ENCODE measurements around the gene SLC43A3.
A peak's percentile ranks its signal among the peaks of the same experiment; 100 is the strongest.

The SLC43A3 gene

GRCh38 chr11:57426929-57427726 is at the start of gene SLC43A3:
Gene SLC43A3, minus strand, starts transcription at chr11:57427121. Its CDS starts 949 bp downstream, at chr11:57426172.
- peak; percentile 41 for DNase-seq (ENCODE audit: low spot score)

DNA sequence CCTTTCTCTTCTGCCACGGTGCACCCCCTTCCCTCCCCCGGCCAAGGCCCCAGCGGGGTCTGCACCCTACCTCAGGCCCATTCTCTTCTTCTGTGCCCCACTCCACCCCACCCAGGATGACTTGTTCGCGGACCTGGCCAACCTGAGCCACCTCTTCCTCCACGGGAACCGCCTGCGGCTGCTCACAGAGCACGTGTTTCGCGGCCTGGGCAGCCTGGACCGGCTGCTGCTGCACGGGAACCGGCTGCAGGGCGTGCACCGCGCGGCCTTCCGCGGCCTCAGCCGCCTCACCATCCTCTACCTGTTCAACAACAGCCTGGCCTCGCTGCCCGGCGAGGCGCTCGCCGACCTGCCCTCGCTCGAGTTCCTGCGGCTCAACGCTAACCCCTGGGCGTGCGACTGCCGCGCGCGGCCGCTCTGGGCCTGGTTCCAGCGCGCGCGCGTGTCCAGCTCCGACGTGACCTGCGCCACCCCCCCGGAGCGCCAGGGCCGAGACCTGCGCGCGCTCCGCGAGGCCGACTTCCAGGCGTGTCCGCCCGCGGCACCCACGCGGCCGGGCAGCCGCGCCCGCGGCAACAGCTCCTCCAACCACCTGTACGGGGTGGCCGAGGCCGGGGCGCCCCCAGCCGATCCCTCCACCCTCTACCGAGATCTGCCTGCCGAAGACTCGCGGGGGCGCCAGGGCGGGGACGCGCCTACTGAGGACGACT is 49.3 kb upstream of the SLC43A3 start:
- no peak for DNase-seq (ENCODE audit: low spot score)

GRCh38 chr11:57475671-57476046 is 48.7 kb upstream of the SLC43A3 start:
- DNase-seq (ENCODE audit: low spot score), result no peak

GRCh38 chr11:57475191-57475590 is 48.3 kb upstream of the SLC43A3 start:
- no peak for DNase-seq (ENCODE audit: low spot score)

DNA sequence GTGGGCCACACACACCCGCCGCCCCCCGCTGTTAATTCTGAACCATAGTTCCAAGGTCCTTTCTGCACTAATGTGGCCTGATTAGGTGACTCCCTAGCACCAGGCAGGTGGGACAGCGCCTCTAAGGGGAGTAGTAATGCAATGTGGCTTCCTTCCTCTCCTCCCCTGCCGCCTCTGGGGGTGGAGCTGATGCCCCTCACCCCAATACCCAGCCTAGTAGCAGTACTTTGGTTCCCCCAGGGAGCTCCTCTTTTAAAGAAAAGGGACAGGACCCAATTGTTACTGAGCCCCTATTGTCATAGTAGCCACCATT is 47.8 kb upstream of the SLC43A3 start:
- no peak for DNase-seq (ENCODE audit: low spot score)

- DNase-seq (ENCODE audit: low spot score), result no peak
Measured at GRCh38 chr11:57474017-57474802, 47.3 kb upstream of the SLC43A3 start.

- DNase-seq (ENCODE audit: low spot score), result no peak
Measured at GRCh38 chr11:57473285-57473841, 46.4 kb upstream of the SLC43A3 start.

GRCh38 chr11:57471496-57471895 is 44.6 kb upstream of the SLC43A3 start:
- DNase-seq (ENCODE audit: low spot score), result no peak

DNA sequence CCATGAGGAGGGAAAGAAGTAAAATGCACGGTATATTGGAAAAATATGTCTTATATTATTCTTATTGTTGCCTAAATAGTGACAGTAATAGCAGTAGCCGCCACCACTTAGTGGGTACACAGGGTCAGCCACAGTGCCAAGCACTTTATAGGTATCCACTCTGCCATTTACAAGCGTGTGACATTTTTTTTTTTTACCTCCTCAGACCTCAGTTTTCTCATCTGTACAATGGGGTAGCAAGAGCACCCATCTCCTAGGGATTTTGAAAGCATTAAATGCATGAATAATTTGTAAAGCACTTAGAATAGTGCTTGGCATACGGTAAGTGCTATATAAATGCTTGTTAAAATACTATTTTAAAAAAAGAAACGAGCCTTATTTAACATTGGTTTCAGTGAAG is 42.3 kb upstream of the SLC43A3 start:
- no peak for DNase-seq (ENCODE audit: low spot score)

DNA sequence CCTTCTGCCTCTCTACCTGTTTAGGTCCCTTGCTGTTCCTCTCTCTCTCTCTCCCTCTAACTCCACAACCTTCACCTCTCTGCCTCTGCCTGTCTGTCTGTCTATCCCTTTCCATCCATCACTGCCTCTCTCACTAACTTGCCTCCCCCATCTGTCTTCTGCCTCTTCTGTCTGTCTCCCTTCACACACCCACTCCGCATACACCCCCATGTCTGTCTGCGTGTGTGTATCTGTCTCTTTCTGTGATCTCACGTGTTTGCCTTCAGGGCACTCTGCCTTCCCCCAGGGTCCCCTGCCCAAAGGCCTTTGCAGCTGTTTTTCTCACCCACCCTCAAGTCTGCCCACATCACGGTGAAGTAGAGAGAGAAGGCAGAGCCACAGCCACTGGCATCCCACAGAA is 41.4 kb upstream of the SLC43A3 start:
- DNase-seq (ENCODE audit: low spot score), result no peak

DNA sequence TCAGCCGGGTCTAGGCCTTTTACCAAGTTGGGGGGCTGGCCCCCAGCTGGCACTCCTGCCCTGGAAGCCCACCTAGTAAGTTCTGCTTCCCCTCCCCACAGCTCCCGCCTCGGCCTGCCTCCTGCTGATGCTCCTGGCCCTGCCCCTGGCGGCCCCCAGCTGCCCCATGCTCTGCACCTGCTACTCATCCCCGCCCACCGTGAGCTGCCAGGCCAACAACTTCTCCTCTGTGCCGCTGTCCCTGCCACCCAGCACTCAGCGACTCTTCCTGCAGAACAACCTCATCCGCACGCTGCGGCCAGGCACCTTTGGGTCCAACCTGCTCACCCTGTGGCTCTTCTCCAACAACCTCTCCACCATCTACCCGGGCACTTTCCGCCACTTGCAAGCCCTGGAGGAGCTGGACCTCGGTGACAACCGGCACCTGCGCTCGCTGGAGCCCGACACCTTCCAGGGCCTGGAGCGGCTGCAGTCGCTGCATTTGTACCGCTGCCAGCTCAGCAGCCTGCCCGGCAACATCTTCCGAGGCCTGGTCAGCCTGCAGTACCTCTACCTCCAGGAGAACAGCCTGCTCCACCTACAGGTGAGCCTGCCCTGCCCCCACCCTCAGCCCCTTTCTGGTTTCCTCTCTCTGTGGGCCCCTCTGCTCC is 40.7 kb upstream of the SLC43A3 start:
- no peak for DNase-seq (ENCODE audit: low spot score)

- no peak for DNase-seq (ENCODE audit: low spot score)
Measured at GRCh38 chr11:57466680-57467079, 39.8 kb upstream of the SLC43A3 start.

- no peak for DNase-seq (ENCODE audit: low spot score)
Measured at GRCh38 chr11:57464539-57465181, 37.7 kb upstream of the SLC43A3 start.

- DNase-seq (ENCODE audit: low spot score), result no peak
Measured at GRCh38 chr11:57463671-57464538, 37.0 kb upstream of the SLC43A3 start.

- no peak for DNase-seq (ENCODE audit: low spot score)
Measured at GRCh38 chr11:57462597-57462996, 35.7 kb upstream of the SLC43A3 start.

DNA sequence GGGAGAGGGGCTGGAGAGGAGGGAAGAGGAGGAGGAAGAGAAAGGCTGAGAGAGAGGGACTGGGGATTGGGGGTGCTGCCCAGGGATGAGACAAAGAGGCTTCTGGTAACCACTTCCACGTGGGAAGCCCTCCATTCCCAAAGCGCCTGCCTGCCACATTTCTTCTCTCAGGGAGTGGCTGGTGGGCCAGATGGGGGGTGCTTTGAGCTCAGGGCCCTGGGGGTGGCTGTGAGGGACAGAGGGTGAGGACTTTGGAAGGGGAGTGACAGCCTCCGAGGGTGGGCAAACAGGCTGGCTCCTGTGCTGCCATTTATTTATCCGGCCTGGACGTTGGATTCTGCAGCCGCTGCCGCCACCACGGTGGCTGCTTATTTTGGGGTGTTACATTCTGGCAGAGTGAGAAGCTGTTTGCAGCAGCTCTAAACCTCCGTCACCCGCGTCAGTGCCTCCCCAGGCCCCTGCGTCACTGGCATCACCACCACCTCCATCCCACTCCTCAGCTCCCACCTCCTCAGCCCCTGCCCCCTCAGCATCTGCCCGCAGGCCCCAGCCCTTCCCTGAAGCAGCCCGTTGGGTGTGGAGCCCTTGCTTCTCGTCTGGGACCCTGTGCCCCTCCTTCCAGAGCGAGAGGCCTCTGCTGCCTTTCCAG is 35.0 kb upstream of the SLC43A3 start:
- no peak for DNase-seq (ENCODE audit: low spot score)

- no peak for DNase-seq (ENCODE audit: low spot score)
Measured at GRCh38 chr11:57460758-57461749, 34.1 kb upstream of the SLC43A3 start.

DNA sequence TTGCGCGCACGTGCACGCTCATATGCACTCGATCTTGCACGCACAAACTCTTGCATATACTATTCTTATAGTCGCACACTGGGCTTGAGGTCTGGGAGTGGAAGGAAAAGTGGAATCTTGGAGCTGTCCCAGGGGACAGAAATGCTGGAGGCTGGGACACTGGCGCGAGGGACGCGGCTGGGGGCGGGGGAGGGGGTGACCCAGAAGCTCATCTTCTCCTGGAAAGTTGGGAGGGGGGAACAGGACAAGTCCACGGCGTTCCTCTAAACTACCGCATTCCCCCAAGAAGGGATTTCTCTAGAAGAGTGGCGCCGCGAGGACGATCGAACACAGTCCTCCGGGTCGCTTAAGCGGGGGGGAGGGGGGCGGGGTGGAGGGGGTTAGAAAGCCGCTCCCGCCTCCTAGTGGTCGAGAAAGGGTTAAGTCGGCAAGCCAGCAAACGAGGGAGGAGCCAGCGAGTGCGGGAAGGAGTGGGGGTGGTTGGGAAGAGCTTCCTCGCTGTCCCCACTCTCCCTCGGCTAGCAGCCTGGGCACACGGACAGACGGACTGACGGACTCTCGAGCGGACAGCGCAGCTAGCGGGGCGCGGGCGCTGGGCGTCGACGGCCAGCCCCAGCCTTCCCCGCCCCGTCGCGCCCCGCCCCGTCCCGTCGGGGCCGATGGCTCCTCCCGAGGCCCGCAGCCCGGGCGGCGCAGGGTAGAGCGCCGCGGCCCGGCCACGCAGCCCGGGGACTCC is 33.3 kb upstream of the SLC43A3 start, which contains the start of gene RTN4RL2:
RTN4RL2 (plus strand) TSS at position 507 of the 736 bp plus-strand sequence. CDS start 338 bp downstream, outside the sequence.
- peak; percentile 44 for DNase-seq (ENCODE audit: low spot score)
